ENCODE results near the gene ARAP2.

Gene ARAP2

DNA sequence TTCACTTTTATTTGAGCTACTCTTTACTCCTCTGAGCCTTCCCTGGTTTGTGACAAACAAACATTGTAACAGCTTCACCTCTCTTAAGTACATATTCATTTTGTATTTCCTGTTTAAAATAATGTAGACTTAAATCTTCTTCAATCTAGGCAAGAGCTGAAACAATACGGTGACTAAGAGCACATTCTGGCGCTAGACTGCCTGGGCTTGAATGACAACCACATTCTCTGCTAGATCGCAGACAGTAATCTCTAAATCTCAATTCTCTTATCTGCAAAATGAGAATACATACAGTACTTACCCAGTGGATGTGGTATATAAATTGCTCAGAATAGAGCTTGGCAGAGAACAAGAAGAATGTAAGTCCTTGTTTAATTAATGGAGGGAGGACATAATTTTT is 144.8 kb downstream of the ARAP2 start:
- no peak for DNase-seq (ENCODE audit: low spot score)

GRCh38 chr4:36094995-36095394 is 149.3 kb downstream of the ARAP2 start:
- DNase-seq (ENCODE audit: low spot score) = no peak

DNA sequence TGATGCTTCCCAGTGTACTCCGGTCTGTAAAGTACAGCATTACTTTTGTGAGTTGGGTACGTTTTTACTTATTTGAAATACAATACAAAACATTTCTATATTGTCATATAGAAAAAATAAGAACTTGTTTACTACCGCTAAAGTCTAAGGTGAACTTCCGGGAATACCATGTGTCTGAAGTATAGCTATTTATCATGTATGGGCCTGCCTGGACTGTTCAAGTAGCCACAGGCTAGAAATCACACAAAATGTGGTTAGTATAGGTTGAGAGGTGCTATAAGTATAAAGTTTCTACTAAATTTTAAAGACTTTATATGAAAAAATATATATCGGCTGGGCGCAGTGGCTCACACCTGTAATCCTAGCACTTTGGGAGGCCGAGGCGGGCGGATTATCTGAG is 152.3 kb downstream of the ARAP2 start:
- DNase-seq (ENCODE audit: low spot score) = no peak

DNA sequence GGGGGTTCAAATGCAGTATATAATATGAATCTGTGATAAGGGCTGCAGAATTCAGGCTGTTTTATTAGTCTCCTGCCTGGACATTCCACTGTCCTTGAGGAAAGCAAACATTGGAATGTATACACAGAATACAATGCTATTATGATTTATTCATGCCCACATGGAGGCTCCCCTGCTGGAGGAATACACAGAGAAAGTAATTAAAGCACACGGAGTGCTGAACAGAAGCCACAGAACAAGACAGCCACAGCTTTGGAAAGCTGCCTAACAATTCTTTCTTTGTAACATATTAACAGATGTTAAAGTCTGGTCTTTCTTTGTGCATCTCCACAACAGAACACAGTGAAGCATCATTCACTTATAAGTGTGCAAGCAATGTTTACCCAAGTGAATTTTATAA is 155.8 kb downstream of the ARAP2 start:
- no peak for DNase-seq (ENCODE audit: low spot score)

GRCh38 chr4:36086261-36086786 is 158.0 kb downstream of the ARAP2 start:
- no peak for DNase-seq (ENCODE audit: low spot score)

GRCh38 chr4:36082817-36083216 is 161.5 kb downstream of the ARAP2 start:
- DNase-seq (ENCODE audit: low spot score) = no peak

GRCh38 chr4:36081185-36081584 is 163.1 kb downstream of the ARAP2 start:
- DNase-seq (ENCODE audit: low spot score) = no peak

- no peak for DNase-seq (ENCODE audit: low spot score)
Measured at GRCh38 chr4:36079666-36080065, 164.6 kb downstream of the ARAP2 start.

GRCh38 chr4:36078319-36078718 is 166.0 kb downstream of the ARAP2 start:
- no peak for DNase-seq (ENCODE audit: low spot score)

DNA sequence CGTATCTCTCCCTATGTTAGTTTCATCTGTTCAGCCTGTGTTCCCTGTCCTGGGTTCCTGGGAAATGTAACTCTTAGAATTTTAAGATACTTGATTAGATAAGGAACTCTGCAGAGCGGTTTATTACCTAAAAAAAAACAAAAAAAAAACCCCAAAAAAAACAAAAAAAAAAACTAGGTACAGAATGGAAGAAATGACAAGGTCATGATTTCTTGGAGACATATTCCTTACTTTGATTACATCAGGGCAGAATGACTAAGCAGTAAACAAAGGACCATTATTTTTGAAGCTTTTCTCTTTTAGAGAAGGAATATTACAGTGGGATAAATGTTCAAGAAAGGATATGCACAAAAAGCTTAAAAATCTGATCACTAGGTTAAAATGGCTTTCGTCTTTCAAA is 171.8 kb downstream of the ARAP2 start:
- no peak for DNase-seq (ENCODE audit: low spot score)

DNA sequence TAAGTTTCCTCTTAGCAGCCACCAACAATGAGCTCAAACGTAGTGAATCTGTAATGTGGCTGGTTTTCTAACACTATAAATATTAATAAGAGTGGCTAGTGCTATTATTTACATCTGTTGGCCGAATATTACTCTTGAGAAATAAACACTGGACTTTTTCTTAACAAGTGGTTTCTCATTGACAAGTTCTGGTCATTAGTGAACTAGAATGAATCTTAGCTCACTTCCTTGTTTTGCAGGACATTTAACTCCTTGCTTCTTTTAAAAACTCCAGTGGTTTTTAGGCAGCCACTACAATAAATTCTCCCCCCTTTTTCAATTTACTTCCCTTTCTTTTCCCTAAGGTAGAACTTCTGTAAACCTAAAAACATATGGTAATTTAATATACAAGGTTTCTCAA is 177.2 kb downstream of the ARAP2 start:
- DNase-seq (ENCODE audit: low spot score) = no peak

GRCh38 chr4:36065274-36065871 is 178.9 kb downstream of the ARAP2 start:
- DNase-seq (ENCODE audit: low spot score) = no peak

DNA sequence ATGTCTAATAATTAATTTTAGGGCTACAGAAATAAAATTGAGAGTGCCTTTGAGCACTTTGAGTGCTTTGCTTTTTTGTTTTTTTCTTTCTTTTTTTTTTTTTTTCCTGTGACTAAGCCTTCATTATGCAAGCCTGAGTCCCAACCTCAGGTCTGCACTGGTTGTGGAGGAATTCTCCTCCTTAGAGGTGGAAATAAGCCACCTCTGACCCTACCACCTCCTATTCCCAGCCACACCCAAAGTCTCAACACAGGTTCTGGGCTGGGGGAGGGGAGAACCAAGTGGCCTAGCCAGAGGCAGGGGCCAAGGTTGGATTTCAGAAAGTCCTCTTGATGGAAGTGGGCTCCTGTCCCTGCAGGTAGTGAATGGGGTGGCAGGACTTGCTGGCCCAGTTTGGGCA is 180.2 kb downstream of the ARAP2 start:
- DNase-seq (ENCODE audit: low spot score) = no peak

GRCh38 chr4:36056136-36056535 is 188.2 kb downstream of the ARAP2 start:
- no peak for DNase-seq (ENCODE audit: low spot score)

DNA sequence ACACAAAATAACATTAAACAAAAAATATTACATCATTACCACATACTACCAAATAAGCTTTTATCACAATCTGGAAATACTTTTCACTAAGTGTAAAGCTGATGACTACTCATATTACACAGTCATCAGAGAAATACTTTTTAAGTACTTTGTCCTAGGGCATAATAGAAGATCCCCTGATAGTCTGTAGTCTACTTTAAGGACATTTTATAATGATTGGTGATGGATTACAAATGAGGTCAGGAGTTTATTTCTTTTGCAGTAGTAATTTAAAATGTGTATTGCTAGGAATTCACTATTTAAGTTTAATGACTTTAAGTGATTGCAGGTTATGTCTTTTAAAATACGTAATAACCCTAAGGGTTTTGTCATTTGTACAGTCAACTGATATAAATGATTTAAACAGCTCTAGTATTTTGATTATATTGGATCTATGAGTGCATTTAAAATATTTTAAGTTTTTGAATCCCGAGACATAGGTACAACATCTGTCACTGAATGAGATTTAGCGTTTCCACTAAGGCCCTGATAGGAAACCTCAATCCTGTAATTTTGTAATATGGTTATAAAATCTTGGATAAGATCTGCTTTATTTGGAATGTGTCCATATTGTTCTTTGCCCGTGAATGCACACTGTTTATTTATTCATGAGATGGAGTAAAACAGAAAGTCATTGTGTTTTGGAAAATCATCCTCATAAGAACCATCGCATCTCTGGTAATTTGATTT is 189.5 kb downstream of the ARAP2 start:
- DNase-seq (ENCODE audit: low spot score) = no peak

GRCh38 chr4:36053930-36054329 is 190.4 kb downstream of the ARAP2 start:
- no peak for DNase-seq (ENCODE audit: low spot score)

DNA sequence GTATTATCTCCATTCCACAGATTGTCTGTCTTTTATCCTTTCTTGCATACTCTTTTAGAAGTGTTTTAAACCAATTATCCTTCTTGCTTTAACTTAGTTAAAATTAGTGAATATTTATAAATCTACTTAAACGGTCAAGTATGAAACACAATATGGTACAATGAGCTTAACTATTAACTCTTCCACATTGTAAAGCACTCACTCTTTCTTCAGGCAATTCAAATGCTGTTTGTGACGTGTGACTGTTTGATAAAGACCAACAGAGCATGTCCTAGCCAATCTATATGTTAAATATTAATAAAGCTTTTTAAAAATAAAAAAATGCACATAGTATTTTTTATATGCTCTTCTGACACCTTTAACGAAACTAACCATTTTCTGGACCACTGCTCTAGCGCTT is 192.7 kb downstream of the ARAP2 start:
- DNase-seq (ENCODE audit: low spot score) = no peak

DNA sequence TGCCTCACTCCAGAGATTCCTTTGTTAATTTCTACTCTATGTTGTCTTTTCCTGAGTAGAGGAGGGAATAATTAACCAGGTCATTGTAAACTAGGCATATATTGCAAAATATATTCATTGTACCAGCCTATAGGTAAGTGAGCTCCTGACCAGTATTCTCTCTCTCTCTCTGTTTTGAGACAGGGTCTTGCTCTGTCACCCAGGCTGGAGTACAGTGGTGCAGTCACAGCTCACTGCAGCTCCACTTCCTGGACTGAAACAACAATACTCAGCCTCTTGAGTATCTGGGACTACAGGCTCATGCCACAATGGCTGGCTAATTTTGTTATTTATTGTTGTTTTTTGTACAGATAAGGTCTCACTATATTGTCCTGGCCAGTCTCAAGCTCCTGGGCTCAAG is 198.3 kb downstream of the ARAP2 start:
- no peak for DNase-seq (ENCODE audit: low spot score)

DNA sequence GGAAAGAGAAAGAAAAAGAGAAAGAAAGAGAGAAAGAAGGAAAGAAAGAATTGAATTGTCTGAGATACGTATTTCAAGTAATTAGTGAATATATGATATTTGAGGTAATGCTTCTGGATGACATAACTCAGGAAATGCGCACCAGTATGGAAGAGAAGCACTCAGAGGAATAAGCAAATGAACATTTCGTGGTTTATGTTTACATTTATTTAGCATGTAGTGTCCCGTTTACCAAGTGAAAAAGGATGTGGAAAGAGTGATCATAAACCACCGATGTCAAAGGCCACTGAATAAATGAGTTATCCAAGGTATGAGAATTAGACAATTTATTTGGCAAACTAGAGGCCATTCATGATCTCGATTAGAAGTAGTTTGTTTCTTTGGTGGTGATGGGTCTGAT is 200.4 kb downstream of the ARAP2 start:
- no peak for DNase-seq (ENCODE audit: low spot score)

GRCh38 chr4:36043241-36043640 is 201.1 kb downstream of the ARAP2 start:
- DNase-seq (ENCODE audit: low spot score) = no peak

DNA sequence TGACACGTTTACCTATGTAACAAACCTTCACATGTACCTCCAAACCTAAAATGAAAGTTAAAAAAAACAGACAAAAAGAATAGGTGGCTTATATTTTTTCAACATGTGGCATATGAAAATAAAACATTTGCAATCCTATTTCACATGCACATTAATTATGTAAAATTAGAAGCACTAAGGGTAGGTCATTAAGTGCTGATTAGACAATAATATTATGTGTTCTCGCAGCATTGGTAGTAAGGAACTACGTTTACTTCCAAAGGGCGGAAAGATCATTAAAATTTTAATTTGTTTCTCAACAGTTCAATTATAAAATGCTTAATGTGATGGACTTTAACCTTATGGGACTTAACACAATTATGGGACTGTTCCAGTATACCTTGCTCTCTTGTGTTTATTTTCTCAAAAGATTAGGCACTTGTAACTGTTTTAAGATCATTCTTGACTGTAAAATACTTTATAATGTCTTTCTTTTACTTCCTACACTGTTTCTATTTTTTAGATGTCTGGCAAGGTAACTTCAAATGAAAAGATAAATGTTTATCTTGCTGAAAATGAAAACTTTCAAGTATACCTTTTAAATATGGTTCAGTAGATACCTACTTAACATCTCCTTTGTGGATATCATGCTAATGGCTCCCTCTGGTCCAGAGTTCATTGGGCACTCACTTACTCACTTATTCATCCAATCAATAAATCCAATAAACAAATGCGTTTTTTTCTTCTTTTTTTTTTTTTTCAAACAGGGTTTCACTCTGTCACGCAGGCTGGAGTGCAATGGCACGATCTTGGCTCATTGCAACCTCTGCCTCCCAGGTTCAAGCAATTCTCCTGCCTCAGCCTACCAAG is 202.0 kb downstream of the ARAP2 start:
- no peak for DNase-seq (ENCODE audit: low spot score)

DNA sequence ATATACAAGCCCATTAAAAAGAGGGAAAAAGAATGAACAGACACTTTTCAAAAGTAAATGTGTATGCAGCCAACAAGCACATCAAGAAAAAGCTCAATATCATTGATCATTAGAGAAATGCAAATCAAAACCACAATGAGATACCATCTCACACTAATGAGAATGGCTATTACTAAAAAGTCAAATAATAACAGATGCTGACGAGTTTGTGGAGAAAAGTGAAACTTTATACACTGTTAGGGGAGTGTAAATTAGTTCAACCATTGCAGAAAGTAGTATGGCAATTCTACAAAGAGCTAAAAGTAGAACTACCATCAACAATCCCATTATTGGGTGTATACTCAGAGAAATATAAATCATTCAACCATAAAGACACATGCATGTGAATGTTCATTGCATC is 203.0 kb downstream of the ARAP2 start:
- no peak for DNase-seq (ENCODE audit: low spot score)

DNA sequence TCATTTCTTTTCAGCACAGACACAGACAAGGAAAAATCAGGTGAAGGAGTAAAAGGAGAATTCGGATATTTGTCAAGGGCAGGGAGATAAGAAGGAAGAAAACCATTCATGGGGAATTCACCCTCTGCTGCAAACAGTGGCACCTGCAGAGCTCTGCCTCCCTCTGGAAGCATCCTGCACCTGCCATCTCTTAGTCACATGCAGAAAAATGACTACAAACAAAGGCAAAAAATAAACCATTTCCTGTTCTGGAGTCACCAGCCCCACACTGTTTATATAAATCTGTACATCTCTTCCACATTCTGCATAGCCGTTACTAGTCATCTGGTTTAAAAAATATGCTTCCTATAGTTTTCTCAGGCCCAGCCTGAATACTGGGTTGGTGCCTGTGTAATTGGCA is 205.3 kb downstream of the ARAP2 start:
- no peak for DNase-seq (ENCODE audit: low spot score)

Data from AG08395 (cell line).